ENCODE data around the gene KLHL36.
"Not testable (repeated sequence)": the region's sequence is repeated elsewhere in the genome, so short reads cannot be mapped to it uniquely, and the experiment has no call there.

The KLHL36 gene

GRCh38 chr16:84693869-84694268 is 45.6 kb downstream of the KLHL36 start:
- H3K27ac ChIP-seq (replicated peaks; ENCODE audit: low read length); DNase-seq (ENCODE audit: low spot score); H3K18ac ChIP-seq (ENCODE audit: low read length); H2AFZ ChIP-seq (ENCODE audit: low read length); H2BK120ac ChIP-seq (ENCODE audit: low read depth, low read length); H3K14ac ChIP-seq (ENCODE audit: low read length); H3K23ac ChIP-seq (ENCODE audit: low read depth, low read length, poor library complexity); H3K36me3 ChIP-seq (replicated peaks in 1 of 2; ENCODE audit: control insufficient read depth in 2 of 2, insufficient read depth in 2 of 2, low read length in 2 of 2); H4K8ac ChIP-seq (ENCODE audit: low read depth, low read length); H2BK12ac ChIP-seq (ENCODE audit: low read length); H3K4me2 ChIP-seq (ENCODE audit: insufficient read depth, low read length, poor library complexity, severe bottlenecking); H4K91ac ChIP-seq (ENCODE audit: low read depth, low read length, poor library complexity); H3K79me1 ChIP-seq (ENCODE audit: low read depth, low read length); H3K4me1 ChIP-seq (ENCODE audit: control insufficient read depth in 2 of 2, insufficient read depth in 1 of 2, low read depth in 1 of 2, low read length in 2 of 2); H3K4ac ChIP-seq (ENCODE audit: low read length); H3K27me3 ChIP-seq (ENCODE audit: control insufficient read depth in 3 of 3, insufficient read depth in 3 of 3, low read depth in 1 of 3, low read length in 3 of 3); H2BK15ac ChIP-seq (ENCODE audit: low read length); H2BK5ac ChIP-seq (ENCODE audit: low read length); H3K9ac ChIP-seq (ENCODE audit: low read depth, low read length, poor library complexity); H2AK5ac ChIP-seq (ENCODE audit: low read depth, low read length); H3K4me3 ChIP-seq (ENCODE audit: low read length in 2 of 2): not testable (repeated sequence)
- no CpG with 5 or more reads among the region's 10 CpGs for WGBS, 2 donors (ENCODE audit: extremely low coverage in 2 of 2, insufficient read length in 2 of 2, insufficient replicate concordance in 1 of 2)
- H3K9me3 ChIP-seq (replicated peaks in 1 of 2; ENCODE audit: control insufficient read depth in 2 of 2, insufficient read depth in 1 of 2, low read depth in 1 of 2, low read length in 2 of 2) = peaks cover 0 to 11% of the 10 kb centered on the region in 2 donors

- Histone ChIP-seq H2BK120ac (ENCODE audit: low read depth, low read length) (no peak overlapping the region), H3K9ac (ENCODE audit: low read depth, low read length, poor library complexity) (no peak overlapping the region), H4K91ac (ENCODE audit: low read depth, low read length, poor library complexity) (no peak overlapping the region), H2AK5ac (ENCODE audit: low read depth, low read length) (no peak overlapping the region), H4K8ac (ENCODE audit: low read depth, low read length) (no peak overlapping the region), H2BK12ac (ENCODE audit: low read length) (no peak overlapping the region), H3K4me1 (ENCODE audit: control insufficient read depth in 2 of 2, insufficient read depth in 1 of 2, low read depth in 1 of 2, low read length in 2 of 2) (peaks cover 4% of the 10 kb centered on the region in 2 donors), H2AFZ (ENCODE audit: low read length) (no peak overlapping the region), H3K18ac (ENCODE audit: low read length) (no peak overlapping the region), H3K4me2 (ENCODE audit: insufficient read depth, low read length, poor library complexity, severe bottlenecking) (no peak overlapping the region), H3K14ac (ENCODE audit: low read length) (no peak overlapping the region), H3K9me3 (replicated peaks in 1 of 2; ENCODE audit: control insufficient read depth in 2 of 2, insufficient read depth in 1 of 2, low read depth in 1 of 2, low read length in 2 of 2) (peaks cover 0 to 5% of the 10 kb centered on the region in 2 donors), H3K4me3 (ENCODE audit: low read length in 2 of 2) (no peak overlapping the region), H3K36me3 (replicated peaks in 1 of 2; ENCODE audit: control insufficient read depth in 2 of 2, insufficient read depth in 2 of 2, low read length in 2 of 2) (no peaks in the 10 kb centered on the region), H3K27me3 (ENCODE audit: control insufficient read depth in 3 of 3, insufficient read depth in 3 of 3, low read depth in 1 of 3, low read length in 3 of 3) (no peaks in the 10 kb centered on the region), H3K27ac (replicated peaks; ENCODE audit: low read length) (no peak overlapping the region), H2BK15ac (ENCODE audit: low read length) (no peak overlapping the region), H3K23ac (ENCODE audit: low read depth, low read length, poor library complexity) (no peak overlapping the region), H3K4ac (ENCODE audit: low read length) (no peak overlapping the region), H3K79me1 (ENCODE audit: low read depth, low read length) (no peaks in the 10 kb centered on the region), H2BK5ac (ENCODE audit: low read length) (no peak overlapping the region)
- no peak for DNase-seq (ENCODE audit: low spot score)
- WGBS, 2 donors (ENCODE audit: extremely low coverage in 2 of 2, insufficient read length in 2 of 2, insufficient replicate concordance in 1 of 2) = no CpG with 5 or more reads among the region's 2 CpGs
Measured at GRCh38 chr16:84694980-84695379, 46.7 kb downstream of the KLHL36 start.

- no CpG with 5 or more reads among the region's 29 CpGs for WGBS, 2 donors (ENCODE audit: extremely low coverage in 2 of 2, insufficient read length in 2 of 2, insufficient replicate concordance in 1 of 2)
- H3K36me3 ChIP-seq (replicated peaks in 1 of 2; ENCODE audit: control insufficient read depth in 2 of 2, insufficient read depth in 2 of 2, low read length in 2 of 2) = peaks cover 0 to 5% of the 10 kb centered on the region in 2 donors
- peak overlapping the region; percentile 93 for H2AFZ ChIP-seq (ENCODE audit: low read length)
- H3K4me3 ChIP-seq (ENCODE audit: low read length in 2 of 2) = peak overlapping the region; percentile 58 to 97
- H4K8ac ChIP-seq (ENCODE audit: low read depth, low read length) = no peak overlapping the region
- no peak overlapping the region for H3K27ac ChIP-seq (replicated peaks; ENCODE audit: low read length)
- peaks cover 0 to 4% of the 10 kb centered on the region in 2 donors for H3K9me3 ChIP-seq (replicated peaks in 1 of 2; ENCODE audit: control insufficient read depth in 2 of 2, insufficient read depth in 1 of 2, low read depth in 1 of 2, low read length in 2 of 2)
- H3K18ac ChIP-seq (ENCODE audit: low read length) = peak overlapping the region; percentile 91
- H3K4me1 ChIP-seq (ENCODE audit: control insufficient read depth in 2 of 2, insufficient read depth in 1 of 2, low read depth in 1 of 2, low read length in 2 of 2) = peaks cover 4 to 9% of the 10 kb centered on the region in 2 donors
- H3K4me2 ChIP-seq (ENCODE audit: insufficient read depth, low read length, poor library complexity, severe bottlenecking) = peak overlapping the region; percentile 81
- H3K79me1 ChIP-seq (ENCODE audit: low read depth, low read length) = no peaks in the 10 kb centered on the region
- no peak overlapping the region for H2BK12ac ChIP-seq (ENCODE audit: low read length)
- H3K4ac ChIP-seq (ENCODE audit: low read length) = no peak overlapping the region
- no peak overlapping the region for H4K91ac ChIP-seq (ENCODE audit: low read depth, low read length, poor library complexity)
- no peak overlapping the region for H3K14ac ChIP-seq (ENCODE audit: low read length)
- H2BK120ac ChIP-seq (ENCODE audit: low read depth, low read length) = peak overlapping the region; percentile 64
- H3K23ac ChIP-seq (ENCODE audit: low read depth, low read length, poor library complexity) = peak overlapping the region; percentile 92
- H3K27me3 ChIP-seq (ENCODE audit: control insufficient read depth in 3 of 3, insufficient read depth in 3 of 3, low read depth in 1 of 3, low read length in 3 of 3) = no peaks in the 10 kb centered on the region
- DNase-seq (ENCODE audit: low spot score) = no peak
- H2AK5ac ChIP-seq (ENCODE audit: low read depth, low read length) = no peak overlapping the region
- H3K9ac ChIP-seq (ENCODE audit: low read depth, low read length, poor library complexity) = peak overlapping the region; percentile 57
- no peak overlapping the region for H2BK15ac ChIP-seq (ENCODE audit: low read length)
- no peak overlapping the region for H2BK5ac ChIP-seq (ENCODE audit: low read length)
Measured at GRCh38 chr16:84699147-84699711, 50.9 kb downstream of the KLHL36 start.

GRCh38 chr16:84699712-84700445 is 51.6 kb downstream of the KLHL36 start, which contains the start of gene USP10:
TSS of gene USP10 (plus strand) at chr16:84700000. CDS start at chr16:84700091, 91 bp downstream.
- Histone ChIP-seq H3K4ac (ENCODE audit: low read length) (no peak within 1 kb of the TSS), H3K18ac (ENCODE audit: low read length) (peak within 1 kb of the TSS; percentile 94), H2BK12ac (ENCODE audit: low read length) (no peak within 1 kb of the TSS), H2BK5ac (ENCODE audit: low read length) (peak within 1 kb of the TSS; percentile 30), H3K36me3 (replicated peaks in 1 of 2; ENCODE audit: control insufficient read depth in 2 of 2, insufficient read depth in 2 of 2, low read length in 2 of 2) (peaks cover 3 to 10% of the 10 kb centered on the region in 2 donors), H4K91ac (ENCODE audit: low read depth, low read length, poor library complexity) (no peak within 1 kb of the TSS), H3K9ac (ENCODE audit: low read depth, low read length, poor library complexity) (peak within 1 kb of the TSS; percentile 88), H3K27ac (replicated peaks; ENCODE audit: low read length) (peak within 1 kb of the TSS; percentile 64), H3K79me1 (ENCODE audit: low read depth, low read length) (no peaks in the 10 kb centered on the region), H4K8ac (ENCODE audit: low read depth, low read length) (no peak within 1 kb of the TSS), H3K9me3 (replicated peaks in 1 of 2; ENCODE audit: control insufficient read depth in 2 of 2, insufficient read depth in 1 of 2, low read depth in 1 of 2, low read length in 2 of 2) (peaks cover 2 to 4% of the 10 kb centered on the region in 2 donors), H3K14ac (ENCODE audit: low read length) (peak within 1 kb of the TSS; percentile 2), H2AK5ac (ENCODE audit: low read depth, low read length) (no peak within 1 kb of the TSS), H3K23ac (ENCODE audit: low read depth, low read length, poor library complexity) (peak within 1 kb of the TSS; percentile 92), H3K4me2 (ENCODE audit: insufficient read depth, low read length, poor library complexity, severe bottlenecking) (peak within 1 kb of the TSS; percentile 81), H2BK15ac (ENCODE audit: low read length) (no peak within 1 kb of the TSS), H3K4me3 (ENCODE audit: low read length in 2 of 2) (peak within 1 kb of the TSS; percentile 58 to 97), H3K27me3 (ENCODE audit: control insufficient read depth in 3 of 3, insufficient read depth in 3 of 3, low read depth in 1 of 3, low read length in 3 of 3) (no peaks in the 10 kb centered on the region), H2AFZ (ENCODE audit: low read length) (peak within 1 kb of the TSS; percentile 93), H3K4me1 (ENCODE audit: control insufficient read depth in 2 of 2, insufficient read depth in 1 of 2, low read depth in 1 of 2, low read length in 2 of 2) (peaks cover 6 to 9% of the 10 kb centered on the region in 2 donors), H2BK120ac (ENCODE audit: low read depth, low read length) (peak within 1 kb of the TSS; percentile 68)
- peak; percentile 87 for DNase-seq (ENCODE audit: low spot score)
- no CpG with 5 or more reads among the region's 97 CpGs for WGBS, 2 donors (ENCODE audit: extremely low coverage in 2 of 2, insufficient read length in 2 of 2, insufficient replicate concordance in 1 of 2)
